GM19468 (cell line): Measurements from ENCODE around the gene CDH13.

Experiments used
- ATAC-seq: cut with Tn5 transposase; IDR thresholded peaks from one replicate; pipeline ENCODE4 v1.9.1; 2021; ENCODE audit warnings: mild to moderate bottlenecking, moderate library complexity, moderate number of reproducible peaks; ENCODE audit not compliant: unreplicated experiment; ENCODE audit errors: extremely low read depth

The CDH13 gene

DNA sequence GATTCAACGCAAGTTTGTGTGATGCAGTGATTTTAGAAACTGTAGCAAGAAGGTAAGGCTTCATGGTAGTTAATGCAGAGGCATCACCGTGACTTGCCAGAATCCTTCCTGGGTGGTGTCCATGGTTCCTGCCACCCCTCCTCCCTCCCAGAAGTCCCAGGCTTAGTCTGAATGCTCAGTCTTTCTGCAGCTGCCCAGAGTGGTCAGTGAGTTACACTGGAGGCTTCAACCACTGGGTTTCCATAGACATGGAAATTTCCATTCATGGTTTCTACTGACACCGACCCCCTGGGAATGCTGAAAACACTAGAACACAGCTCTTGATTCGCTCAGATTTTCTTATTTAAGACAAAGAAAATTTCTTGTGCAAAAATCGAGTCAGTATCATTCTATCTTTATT lies 1021.6 kb downstream of the CDH13 start:
- no peak for ATAC-seq

DNA sequence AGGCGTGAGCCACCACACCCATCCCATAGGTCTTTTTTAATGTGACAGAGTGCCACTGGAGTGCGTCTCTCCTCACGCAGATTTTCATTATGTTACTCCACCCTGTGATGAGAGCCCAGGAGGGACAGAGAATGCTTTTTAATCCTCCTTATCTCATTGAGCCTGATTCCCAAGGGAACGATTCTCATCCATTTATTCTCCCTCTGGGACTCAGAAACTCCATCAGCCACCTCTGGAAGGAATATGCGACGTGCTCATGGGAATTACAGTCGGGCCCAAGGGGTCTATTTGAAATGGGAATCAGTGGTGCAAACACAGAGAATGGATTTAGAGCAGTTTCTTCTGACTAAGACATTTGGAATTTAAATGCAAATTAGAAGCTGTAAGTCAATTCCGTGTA lies 1025.1 kb downstream of the CDH13 start:
- ATAC-seq, result no peak

DNA sequence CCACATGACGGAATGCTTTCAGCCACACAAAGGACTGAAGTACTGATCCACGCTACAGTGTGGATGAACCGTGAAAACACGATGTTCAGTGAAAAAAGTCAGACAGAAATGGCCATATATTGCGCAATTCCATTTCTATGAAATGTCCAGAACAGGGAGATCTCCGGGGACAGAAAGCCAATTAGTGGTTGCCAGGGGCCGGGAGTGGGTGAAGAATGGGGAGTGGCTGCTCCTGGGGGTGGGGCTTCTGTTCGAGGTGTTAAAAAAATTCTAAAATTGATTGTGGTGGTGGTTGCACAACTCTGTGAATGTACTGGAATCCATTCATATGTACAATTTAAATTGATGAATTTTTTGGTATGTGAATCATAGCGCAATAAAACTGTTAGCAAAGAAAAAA lies 1026.2 kb downstream of the CDH13 start:
- ATAC-seq, result no peak

DNA sequence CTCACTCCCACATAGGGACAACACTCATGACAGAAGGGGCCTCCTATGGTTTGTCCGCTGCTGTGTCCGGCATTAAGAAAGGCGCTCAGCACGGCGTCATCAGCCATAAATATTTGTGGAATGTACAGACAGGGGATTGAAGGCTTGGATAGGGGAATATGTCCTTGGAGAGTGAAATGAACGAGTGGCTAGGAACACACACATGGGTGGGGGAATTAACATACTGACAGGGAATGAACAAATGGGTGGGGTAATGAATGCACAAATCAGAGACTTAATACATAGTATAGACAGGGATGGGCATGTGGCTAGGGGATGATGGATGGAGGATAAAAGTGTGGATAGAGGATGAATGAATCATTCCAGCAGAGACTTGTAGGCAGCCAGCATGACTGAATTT lies 1027.0 kb downstream of the CDH13 start:
- no peak for ATAC-seq

DNA sequence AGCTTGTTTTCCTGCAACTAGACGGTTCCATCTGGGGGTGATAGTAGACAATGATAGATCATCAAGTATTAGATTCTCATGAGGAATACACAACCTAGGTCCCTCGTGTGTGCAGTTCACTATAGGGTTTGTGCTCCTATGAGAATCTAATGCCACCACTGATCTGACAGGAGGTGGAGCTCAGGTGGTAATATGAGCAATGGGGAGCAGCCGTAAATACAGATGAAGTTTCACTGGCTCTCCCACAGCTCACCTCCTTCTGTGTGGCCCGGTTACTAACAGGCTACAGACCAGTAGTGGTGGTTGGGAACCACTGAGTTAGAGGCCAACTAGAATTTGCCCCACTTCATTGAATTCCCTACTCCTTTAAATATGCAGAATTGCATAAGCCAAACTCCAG lies 1033.5 kb downstream of the CDH13 start:
- ATAC-seq, result no peak

DNA sequence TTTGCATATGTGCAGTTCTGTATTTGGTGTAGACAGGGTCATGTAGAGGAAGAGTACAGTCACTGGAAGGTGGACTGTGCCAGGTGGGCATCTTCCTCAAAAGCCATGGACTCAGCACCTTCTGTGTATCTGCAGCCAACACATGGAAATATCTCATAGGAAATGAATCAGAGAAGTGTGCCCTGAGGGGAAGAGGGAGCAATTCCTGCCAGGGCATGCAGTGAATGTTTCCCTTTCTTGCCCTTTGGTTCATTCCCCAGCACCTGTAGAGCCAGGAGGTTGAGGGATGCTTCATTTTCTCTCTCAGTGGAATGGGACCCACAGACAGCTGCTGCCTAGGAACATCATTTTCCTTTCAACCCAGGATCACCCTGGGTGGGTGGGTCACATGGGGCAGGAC lies 1034.9 kb downstream of the CDH13 start:
- ATAC-seq, result no peak

DNA sequence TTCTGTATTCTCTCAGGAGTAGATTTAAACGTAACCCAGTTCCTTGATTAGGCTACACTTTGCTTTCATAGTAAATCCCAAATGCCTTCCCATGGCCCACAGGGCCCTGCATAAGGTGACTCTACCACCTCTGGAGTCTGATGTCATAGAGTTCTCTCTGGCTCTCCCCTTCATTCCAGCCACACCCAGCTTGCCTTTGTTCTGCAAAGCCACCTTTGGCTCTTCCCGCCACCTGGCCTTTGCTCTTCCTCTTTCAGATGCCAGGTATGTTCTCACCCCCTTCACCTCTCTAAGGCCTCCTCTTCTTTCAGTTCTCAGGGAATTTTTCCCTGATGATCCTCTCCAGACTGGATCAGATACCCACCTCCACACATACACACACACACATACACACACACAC lies 1039.7 kb downstream of the CDH13 start:
- ATAC-seq, result no peak

DNA sequence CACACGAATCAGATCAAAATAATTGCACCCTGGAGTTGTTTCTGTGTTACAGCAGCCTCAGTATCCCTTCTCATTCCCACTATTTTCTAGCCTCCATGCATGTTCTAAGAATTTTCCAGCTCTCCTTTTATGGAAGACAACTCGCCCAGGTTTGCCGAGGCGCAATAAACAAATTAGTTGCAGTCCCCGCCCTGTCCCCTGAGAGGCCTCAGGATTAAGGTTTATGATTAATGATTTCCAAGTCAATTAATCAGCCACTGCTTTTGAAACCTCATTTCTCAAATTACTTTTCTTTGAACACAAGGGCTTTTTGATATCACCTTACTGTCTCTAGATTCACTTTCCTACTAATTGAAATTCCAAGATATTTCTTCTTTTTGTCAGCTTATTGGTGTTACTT lies 1042.7 kb downstream of the CDH13 start:
- no peak for ATAC-seq

DNA sequence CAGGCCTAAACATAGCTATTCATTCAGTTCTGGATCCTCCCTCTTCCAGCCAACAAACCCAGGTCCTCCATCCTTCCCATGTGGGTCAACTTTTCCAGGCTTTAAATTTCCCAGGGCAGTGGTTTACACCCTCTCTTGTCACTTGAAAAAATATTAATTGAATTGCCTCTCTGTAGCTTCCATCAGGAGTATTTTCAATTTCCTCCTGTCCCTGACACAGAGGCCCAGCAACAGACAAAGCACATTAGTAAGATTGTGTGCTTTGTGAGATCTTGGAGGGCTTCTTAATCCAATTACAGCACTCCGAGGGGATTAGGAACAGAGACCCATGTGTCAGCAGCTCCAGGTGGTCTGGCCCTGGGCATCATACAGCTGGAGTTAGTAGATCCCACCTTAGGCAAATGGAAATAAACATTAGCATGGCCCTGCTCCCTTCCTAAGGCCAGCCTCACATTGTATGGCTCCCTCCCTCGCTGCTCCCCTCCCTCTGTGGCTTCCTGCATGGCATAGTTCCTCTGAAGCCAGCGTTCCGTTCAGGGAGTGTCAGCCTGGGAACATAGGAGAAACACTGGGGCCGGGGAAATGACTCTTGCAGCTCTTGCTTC lies 1048.3 kb downstream of the CDH13 start:
- ATAC-seq, result no peak

DNA sequence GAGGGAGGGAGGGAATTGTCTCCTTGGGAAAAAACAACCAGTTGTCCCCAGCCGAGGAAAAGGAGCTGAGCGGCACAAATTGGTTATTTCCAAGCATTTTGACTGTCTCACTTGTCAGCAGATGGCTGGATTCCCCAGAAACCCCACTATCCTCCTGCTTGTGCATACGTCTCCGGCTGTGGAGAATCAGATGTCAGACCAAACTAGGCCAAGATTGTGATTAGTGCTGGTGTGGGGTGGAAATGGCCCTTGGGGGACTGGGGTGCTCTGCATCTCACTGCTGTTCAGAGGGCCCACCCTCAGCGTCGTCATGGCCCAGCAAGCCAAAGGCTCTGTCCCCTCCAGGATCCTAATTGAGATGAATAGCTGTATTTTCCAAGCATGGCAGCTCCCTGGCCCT lies 1049.3 kb downstream of the CDH13 start:
- no peak for ATAC-seq

DNA sequence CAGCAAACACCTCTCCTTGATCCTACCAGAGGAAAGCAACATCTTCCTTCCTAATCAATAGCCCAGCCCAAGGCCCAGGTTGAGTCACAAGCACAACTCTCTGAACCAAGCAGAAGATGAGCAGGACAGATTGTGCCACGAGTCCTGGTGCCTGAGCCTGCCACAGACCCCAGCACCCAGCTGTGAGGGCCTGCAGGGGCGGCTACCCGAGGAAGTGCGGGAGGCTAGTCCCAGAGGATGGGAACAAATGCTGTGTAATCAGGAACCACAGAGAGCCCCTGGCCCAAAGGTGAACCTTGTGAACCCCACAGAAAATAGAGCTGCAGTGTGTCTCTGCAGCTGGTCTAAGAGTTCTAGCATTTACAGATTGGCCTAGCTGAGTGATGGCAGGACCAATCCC lies 1054.2 kb downstream of the CDH13 start:
- no peak for ATAC-seq

DNA sequence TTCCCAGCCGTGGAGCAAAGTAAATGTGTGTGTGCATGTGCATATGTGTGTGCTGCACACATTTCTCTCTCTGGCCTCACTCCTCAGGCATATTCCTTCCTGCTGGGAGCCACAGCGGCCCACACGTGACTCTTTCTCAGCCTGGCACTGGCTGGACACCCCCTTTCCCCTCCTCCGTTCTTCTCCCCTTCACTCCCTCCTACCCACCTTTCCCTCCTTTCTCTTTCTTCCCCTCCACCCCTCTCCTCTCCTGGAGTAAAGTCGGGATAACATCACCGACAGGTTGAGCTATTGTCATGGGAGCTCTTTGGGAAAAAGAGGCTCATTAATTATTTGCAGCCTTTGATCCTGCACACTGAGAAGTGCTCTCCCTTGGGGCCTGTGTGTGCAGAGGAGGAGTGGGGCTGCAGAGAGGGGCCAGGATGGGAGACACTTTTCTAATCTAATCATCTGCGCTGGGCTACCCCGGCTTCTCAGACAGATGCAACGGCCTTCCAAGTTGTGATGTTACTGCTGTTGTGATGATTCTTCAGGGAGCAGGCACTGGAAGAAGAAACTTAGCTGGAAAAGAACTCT lies 1054.7 kb downstream of the CDH13 start:
- no peak for ATAC-seq

DNA sequence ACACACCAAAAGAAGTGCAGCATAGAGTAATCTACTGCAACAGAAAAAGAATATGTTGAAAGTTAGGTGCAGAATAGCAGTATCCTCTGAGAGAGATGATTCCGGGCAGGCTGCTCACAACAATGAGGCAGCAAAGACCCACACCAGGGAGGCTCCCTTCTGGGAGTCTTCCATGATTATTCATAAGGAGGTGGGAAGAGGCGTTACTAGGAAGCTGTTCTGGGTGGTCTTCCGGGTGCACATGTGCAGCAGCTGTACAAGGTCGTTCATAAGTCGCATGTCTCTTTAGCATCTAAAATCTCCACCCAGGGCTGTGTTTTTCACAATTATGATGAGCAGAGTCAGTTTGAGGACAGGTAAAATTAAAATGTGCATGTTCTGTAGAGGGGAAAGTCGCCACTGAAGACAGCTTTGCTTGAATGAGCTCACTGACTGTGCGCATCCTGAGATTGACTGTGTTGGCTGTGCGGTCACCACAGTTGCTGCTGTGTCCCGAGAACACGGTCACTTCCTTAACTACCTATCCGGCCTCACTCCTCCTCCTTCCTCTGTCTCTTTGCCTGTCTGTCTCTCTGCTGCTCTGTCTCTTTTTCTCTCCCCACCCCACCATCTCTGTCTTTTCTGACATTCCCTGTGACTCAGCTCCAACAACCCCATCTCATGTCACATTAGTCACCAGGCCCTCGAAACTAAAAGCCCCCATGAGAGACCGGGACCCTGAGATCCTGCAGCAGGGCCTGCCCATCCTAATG lies 1055.5 kb downstream of the CDH13 start:
- ATAC-seq, result no peak

DNA sequence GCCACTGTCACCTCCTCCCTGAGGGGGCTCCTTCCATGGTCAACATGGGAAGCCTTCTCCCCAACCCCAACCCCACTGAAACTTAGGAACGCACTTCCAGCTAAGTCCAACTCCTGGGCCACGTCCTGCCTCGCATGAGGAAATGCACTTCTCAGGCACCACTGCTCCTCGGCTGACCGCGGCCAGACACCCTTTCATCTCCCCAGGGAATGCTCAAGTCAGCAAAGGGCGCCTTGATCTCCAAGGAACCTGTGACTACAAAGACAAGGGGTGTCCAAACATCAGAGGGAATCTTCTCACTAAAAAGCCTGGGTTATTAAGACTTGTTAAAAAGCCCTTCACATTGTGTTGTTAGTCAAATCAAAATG lies 1056.1 kb downstream of the CDH13 start:
- no peak for ATAC-seq

DNA sequence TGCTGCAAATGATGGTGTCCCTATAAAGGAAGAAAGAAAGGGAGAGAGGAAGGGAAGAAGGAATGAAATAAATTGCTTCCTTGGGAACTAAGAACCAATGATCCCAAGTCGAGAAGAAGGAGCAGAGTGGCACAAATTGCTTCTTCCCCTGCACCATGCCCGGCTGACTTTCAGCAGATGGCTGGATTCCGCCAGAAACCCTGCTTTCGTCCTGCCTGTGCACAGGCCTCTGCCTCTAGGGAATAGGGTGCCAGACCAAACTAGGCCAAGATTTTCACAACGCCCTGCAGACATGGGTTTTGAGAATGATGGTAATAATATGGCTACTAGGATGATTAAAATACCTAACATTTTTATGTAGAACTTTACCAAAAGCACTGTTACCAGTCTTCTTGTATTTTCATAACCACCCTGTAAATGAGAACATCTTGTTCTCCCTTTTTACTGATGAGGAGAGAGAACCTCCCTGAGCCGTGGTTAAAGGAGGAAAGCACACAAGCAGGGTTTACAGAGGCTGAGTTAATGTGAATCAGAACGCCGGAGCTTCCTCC lies 1058.9 kb downstream of the CDH13 start:
- no peak for ATAC-seq

DNA sequence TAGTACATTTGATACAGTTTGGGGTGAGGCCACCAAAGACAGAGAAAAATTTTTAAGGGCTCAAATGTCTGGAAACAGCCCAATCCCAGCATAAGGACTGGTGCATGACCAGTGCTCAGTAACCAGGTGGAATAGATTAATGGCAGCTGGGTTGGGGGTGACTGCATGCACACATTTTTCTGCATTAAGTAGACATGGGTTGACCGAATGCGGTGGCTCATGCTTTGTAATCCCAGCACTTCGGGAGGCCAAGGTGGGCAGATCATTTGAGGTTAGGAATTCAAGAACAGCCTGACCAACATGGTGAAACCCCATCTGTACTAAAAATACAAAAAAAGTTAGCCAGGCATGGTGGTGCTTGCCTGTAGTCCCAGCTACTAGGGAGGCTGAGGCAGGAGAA lies 1060.0 kb downstream of the CDH13 start:
- ATAC-seq, result no peak

DNA sequence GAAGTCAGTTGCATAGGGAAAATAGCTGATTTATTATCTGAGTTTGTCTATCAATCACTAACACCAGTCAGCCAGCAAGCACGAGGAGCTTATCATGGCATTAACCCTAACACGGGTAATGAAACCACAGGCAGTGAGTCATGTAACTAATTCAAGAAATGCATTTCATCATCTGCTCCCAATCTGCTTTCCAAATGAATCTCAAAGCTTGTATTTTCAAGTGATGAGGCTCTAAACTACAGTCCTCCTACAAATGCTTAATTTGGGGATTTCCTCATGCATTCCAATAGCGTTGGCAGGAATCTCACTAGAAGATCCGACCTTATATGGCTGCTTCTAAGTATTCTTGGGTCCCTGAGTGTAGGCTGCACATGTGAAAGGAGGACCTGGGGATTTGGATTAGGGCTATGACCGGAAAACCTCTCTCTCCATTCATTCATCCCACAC lies 1062.6 kb downstream of the CDH13 start:
- peak; percentile 45 for ATAC-seq

DNA sequence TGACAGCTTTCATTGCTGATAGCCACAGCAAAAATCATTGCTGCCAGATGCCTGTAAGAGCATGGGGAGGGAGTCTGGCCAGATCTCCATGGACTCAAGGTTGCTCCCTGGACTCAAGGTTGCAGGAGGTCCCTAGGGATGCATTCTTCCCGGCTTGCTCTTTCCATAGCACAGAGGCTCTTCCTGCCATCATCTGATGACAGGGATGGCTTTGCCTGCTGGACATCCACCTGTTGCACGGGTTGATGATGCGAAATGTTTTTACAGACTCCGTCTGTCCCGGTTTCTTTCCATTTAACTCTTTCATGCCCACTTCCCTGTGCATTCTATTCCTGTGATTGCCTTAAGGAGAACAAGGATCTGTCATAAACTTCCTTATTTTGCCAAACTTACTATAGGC lies 1065.5 kb downstream of the CDH13 start:
- ATAC-seq, result no peak

DNA sequence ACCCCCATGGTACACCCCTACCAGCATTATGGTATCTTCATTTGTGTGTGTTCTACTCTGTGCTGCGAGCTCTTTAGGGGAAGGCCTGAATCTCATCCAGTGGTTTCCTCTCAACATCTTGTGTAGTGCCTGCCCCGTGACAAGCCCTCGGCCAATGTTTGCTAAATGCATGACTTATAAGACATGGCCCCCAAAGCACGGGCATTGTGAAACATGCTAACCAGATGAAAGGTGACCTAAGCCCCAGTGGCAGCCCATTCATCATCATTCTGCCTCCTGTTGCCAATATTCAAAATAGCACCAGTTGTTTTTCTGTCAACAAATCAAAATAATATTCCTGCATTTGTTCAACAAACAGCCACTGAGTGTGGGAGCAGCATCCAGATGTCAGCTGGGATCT lies 1072.2 kb downstream of the CDH13 start:
- ATAC-seq, result no peak

DNA sequence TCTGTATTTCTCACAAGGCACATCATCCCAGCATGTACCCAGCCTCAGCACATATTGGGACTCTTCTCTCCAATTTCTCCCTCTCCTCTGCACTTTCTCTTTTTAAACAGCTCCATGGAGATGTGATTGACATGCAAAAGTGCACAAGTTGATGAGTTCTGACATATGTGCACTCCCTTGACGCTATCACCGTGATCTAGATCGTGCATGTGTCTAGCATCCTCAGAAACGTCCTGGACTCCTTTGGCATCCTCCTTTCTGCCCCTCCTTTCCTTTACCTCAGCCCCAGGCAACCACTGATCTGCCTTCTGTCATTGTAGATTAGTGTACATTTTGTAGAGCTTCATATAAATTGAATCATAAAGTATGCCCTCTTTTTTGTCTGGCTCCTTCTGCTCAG lies 1073.0 kb downstream of the CDH13 start:
- ATAC-seq, result no peak

DNA sequence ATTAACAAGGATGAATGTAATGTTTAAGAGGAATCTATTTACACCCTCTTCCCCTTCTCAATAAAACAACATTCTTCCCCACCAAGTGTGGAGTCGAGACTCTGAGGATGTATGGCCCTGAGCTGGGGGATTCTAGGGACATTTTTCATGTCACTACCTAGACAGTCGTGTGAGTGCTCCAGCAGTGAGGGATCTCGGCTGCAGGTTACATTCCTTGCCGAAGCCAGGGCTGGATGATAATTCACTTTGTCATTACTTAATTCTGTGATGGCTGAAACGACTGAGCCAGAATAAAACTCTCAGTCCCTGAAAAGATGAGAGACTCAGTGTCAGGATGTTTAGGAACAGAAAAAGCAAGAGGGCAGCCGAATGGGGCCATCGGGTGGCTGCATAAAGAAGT lies 1074.1 kb downstream of the CDH13 start:
- ATAC-seq, result no peak

DNA sequence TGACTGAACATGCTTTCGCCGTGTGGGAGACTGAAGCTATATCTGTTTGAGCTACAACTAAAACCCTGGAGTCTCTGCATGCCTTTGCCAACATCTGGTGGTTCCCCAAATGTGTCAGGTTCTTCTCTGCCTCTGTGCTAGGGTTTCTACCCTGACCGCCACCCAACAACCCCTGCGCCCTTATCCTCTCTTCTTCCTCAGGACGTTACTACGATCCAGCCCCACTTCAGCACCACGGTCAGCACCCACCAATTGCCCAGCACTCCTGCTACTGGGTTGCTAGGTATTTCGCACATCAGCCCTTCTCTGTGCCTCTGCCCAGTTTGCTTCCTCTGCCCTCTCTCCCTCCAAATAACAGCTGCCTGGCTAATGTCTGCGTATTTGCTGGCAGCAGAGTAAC lies 1074.7 kb downstream of the CDH13 start:
- no peak for ATAC-seq
